CD4-positive, alpha-beta T cell treated with Interleukin-15 for 4 hours (primary cell): ENCODE measurements around the gene MCC.

ENCODE experiments used
- DNase-seq: peaks from one replicate; pipeline ENCODE4 v3.0.0-alpha.2; 2020; ENCODE audit warnings: low spot score

Gene MCC

DNA sequence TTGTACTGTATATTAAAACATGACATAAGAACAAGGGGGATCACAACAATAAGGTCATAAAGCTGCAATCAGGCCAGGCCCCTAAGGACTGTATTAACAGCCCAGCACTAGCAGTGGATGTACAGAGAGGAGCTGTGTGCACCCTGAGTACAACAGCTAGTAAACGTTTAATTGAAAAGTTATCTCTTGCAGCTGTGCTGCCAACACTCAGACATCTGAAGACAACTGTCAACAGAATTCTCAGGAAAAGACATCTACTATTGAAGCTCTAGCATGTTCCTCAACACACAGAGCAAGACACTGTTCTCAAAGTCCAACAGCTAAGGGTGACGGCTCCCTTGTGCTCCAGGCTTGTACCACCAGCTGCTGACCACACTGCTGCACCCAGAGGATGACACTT lies 312.1 kb downstream of the MCC start:
- no peak for DNase-seq

DNA sequence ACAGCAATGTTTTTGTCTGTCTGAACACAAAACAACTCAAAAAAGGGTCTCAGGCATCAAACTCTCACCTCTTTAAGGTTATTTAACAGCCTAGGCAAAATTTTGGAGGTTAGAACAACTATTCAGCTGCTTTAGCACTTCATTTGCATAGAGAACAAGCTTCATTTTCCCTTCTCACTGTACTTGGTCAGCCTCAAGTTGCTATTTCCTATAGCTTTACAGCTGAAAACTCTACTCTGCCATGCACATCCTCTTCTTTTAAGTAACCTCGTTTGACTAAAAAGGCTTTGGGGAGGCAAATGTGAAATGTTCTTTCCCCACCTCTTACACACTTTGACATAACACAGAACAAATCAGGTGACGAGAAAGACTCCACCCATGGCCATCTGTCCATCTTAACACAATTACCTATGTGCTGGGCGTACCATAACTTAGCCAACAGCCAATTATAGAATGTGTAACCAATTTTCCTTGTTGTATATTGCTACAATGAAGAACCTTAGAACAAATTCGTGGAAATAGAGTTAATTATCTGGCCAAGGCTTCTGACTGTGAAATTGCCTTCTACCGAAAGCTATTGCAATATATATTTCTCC lies 315.9 kb downstream of the MCC start:
- DNase-seq: no peak

DNA sequence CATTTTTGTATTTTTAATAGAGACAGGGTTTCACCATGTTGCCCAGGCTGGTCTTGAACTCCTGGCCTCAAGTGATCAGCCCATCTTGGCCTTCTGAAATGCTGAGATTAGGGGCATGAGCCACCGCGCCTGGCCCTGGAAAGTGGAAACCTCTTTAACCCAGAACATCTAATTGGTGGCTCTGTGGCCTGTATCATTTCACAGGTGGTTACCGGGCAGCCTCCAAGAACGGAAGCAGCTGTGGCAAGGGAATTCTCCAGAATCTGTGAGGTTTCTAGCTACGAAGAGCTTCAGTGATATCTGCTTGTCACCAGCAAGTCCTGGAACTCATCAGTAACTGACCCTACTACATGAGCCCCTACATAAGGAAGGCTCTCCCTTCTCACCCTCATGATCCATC lies 316.7 kb downstream of the MCC start:
- DNase-seq: no peak

DNA sequence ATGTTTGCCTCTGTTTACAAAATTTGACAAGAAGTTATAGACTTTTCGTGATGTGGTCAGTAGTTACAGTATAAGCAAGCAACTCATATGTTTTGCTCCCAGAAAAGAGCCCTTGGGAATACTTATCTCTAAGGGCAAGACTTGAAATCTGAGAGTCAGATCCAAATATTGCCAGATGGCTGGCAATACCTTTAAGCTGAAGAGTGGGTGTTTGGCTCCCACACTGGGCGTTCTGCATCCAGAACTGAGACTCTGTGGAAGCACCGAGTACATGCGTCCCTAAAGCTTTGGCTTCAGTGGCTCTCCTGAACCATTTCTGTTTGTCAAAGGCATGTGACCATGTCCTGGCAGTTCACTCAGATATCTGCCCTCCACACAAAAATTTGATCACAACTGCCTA lies 317.5 kb downstream of the MCC start:
- no peak for DNase-seq

DNA sequence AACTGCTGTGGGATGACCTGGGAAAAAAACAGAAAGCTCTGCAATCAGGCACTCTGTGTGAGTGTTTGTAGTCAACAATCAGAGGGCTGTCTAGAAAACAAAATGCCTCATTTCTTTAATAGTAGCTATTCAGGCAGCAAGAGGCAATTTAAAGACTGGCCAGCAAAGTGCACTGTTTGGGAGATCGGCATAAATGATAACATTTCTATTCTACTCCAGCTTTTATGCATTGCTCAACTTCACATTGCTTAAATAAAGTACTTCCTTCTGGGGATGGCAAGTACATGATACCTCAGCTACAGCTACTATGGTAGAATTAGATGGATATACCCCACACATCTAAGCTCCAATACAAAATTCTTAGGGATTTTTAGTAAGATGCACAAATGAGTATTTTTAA lies 318.5 kb downstream of the MCC start:
- no peak for DNase-seq

DNA sequence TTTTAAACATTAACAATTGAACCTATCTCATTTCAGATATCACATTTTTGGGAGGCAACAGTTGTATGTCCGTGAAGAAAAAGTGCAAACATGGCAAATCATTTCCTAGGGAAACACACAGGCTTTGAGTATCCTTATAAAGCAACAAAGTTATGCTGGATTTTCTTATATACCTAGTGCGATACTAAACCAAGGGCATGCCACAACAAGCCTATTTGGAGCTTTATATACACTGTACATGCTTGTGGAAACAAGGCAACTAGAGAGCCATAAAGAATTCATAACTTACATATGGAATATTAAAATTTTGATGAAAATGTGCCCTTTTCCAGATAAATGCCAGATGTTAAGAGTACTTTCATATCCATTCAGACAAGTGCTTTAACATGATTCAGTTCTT lies 320.3 kb downstream of the MCC start:
- no peak for DNase-seq

DNA sequence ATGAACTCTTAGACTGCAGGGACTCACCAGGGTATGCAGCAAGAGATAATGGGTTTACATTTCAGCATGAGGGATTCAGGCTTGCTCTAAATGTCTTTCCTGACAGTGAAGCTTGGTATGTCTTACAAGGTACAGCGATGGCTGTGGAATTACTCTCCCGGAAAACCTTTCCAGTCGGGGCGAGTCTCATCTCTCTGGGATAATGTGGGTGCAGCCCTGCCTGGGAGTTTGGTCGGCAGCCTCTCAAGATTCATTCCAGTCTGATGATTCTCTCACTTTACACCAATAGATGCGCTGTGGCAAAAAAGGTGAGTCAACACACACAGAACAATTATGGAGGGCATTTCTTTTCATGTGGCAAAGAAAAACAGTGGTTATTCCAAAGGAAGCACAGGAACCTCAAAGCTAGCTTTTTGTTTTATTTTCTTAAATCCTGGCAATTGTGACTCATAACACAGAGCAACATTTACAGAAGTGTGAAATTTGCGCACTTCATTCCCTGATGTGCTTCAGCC lies 321.3 kb downstream of the MCC start:
- DNase-seq: no peak

DNA sequence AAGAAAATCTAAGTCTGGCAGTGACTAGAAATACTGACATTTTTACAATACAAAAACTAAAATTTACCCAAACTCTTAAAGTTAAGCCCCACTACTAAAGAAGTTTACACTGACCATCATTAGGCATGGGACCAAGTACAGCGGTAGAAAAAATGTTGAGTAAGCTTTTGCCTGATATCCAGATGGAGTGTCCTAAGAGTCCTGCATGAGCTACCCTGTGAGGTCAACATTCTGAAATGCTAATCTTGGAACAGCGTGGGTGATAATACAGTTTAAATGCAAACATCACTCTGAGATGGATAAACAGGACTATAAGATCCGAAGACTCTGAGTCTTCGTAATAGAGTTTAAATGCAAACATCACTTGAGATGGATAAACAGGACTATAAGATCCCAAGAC lies 322.0 kb downstream of the MCC start:
- no peak for DNase-seq

DNA sequence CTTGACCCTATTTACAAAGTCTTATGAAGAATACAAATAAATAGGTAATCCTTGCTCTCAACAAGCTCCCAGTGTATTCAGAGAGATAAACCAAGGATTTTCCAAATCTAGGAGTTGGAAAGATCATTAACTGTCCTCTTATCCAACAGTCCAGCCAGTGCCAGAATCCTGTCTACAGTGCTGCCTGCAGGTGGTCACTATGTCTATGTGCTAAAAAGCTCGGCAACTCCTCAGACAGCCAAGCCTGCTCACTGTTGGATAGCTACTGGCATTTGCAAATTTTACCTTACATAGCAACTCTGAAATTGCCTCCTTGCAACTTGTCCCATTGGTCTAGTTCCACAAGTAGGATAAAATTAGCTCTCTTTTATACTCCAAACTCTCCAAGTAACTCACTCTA lies 324.2 kb downstream of the MCC start:
- DNase-seq: no peak

DNA sequence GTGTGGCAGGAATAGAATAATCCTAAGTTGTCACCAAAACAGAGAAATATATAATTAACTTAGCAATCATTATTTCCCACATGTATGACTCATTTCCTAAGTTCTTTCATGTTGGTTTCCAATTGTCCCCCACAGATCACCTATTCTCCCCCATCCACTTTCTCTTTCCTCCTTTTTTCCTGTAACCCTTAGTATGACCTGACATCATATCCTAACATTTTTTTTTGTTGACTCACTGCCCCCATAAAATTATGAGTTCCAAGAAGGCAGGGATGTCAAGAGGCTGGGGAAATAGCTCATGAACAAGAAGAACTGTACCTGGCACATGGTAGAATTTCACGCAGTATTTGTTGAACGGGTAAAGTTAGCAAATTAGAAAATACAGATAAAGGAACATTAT lies 324.9 kb downstream of the MCC start:
- DNase-seq: no peak

DNA sequence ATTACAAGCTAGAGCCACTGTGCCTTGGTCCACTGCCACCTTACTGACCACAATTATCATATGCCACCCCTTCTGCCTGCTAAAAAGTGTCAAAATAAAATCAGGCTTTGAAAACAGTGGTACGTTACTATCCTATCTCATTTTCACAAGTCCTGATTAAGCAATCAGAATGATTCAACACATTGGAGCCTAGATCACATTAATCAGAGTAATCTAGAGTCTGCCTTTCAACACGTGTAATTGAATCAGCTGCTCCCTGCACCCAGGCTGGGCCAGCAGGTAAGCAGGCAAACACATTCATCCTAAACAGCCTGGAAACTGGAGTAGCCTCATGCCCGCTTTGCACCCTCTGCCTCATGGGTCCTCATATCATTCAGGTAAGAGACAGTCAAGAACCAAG lies 325.5 kb downstream of the MCC start:
- DNase-seq: no peak

DNA sequence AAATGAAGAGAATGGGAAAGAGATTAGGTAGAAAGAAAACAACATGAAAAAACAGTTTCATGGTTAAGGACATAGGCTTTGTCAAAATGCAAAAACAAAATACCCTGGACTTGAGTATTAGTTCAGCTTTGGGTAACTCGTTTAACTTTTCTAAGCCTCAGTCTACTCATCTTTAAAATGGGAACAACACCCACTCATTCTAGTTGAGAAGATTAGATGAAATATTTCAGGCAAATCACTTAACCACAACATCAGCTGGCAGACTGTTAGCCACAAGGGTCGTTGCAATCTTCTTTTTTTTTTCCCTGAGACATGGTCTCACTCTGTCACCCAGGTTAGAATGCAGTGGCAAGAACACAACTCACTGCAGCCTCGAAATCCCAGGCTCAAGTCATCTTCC lies 326.0 kb downstream of the MCC start:
- no peak for DNase-seq

DNA sequence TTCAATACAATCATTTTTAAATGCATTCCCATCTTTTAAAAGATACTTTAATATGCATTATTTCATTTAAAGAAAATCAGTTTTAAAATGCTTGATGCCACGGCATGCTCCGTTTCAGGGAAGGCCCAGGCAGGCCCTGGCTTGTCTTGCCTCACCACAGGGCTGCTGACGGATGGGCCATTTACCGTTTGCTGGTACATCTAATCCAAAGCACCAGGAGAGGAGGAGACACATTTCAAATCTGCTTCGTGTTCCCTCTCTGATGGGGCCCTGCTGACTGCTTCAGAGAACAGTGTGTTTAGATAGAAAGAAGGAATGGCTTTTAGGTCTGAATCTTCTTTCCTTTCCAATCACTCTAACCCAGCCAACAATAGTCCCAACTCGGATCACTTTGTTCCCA lies 326.4 kb downstream of the MCC start:
- no peak for DNase-seq

DNA sequence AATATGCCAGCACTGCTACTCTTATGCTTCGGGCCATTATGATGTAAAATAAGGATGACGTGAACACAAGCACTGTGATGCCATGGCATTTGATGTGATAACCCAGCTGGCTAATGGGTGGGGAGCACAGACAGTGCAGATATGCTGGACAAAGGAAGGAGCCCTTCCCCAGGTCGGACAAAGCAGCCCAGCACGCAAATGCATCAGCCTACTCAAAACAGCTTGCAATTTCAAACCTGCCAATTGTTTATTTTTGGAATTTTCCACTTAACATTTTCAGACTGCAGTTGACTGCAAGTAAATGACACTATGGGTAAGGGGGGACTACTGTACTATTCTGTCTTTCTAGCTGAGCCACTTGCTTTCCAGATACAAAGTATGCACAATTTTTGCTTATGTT lies 330.4 kb downstream of the MCC start:
- DNase-seq: no peak

DNA sequence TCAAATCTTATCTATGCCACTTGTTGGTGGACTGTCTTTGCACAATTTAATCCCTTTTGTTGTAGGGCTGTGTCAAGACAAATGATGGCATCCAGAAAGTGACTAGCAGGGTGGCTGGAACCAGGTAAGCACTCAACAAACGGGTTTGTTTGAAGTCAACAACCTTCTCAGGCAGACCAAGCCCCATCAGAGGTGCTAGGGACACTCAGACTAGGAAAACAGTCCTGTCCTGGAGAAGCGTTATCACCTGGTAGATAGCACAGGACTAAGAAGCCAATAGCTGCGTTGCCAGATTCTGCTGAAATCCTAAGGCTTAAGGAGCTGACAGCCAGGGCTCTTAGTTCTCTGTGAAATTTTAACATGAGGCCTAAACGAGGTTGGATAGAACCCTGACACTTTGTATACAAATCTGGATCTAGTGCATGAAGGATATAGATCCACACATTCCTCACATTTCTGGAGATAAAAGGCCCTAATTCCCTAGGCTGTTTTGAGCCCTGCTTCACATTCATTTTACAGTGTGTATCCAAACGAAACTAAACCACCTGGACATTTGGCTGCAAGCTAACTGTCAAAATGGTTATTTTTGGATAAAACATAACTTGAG lies 331.9 kb downstream of the MCC start:
- no peak for DNase-seq

DNA sequence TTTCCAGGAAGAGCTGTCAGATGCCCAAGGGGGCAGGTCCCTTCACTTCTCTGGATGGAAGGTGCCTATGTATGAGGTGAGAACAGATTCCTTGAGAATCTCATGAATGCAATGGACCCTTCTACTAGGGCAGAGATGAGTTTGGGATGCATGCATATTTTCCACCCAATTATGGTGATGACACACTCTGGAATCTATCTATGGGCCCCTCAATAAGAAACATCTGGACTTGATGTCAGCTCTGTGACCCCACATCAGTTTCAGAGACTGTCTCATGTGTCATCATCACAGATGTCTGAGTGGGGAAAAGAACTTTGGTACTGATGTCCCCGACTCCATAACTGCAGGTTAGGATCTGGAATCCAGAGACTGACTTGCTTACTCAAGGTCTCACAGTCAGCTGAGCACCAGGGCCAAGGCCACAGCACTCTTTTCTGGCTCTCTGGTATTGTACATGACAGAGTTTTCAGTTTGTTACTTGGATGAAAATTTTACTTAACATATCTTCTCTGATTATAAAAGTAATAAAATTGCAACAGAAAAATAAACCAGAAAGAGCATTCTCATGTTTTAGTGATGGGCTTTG lies 334.6 kb downstream of the MCC start:
- no peak for DNase-seq

DNA sequence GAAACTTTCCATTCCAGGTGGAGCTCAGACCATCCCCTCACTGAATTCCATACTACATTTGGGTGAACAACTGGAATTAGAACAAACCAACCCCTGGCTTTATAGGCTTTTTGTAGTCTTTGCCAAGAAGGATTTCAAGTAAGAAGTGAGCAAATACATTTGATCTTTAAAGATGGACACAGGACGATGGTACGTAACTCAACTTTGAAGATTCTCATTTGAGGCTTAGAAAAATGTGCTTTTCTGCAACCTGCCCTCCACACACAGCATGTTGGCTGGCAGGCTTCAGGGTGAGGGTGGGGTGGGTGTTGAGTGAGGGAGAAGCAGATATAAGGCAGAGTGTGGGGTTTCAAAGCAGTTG lies 335.9 kb downstream of the MCC start:
- no peak for DNase-seq

DNA sequence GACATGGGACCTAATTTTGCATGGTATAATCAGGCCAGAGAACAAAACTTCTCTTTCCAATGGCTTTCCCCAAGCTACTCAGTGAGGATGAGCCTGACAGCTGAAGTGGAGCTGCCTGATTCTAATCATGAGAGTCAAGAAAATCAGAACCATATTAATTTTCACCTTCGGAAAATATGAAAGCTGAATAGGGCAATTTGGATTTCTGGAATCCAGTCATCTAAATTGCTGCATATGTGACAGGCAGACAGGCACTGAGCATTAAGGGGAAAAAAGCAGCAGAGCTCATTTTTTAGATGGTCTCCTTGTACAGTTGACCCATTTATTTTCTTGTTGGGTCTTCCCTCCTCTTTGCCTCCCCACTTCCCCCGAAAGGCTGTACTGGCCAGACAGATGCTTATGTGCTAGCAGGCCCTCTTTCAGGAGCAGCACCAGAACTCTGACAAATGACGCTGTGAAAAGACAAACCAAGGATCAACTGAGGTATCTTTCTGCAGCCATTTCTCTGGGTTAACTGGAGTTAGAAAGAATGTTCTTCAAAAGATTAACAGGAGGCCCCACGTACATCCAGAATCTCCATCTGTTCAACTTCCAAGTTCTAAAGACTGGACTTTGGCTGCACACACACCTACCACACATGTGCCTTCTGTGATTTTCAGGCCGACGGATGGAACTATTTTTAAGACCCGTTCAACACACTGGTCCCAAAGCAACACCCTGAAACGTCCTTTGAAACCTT lies 336.4 kb downstream of the MCC start:
- no peak for DNase-seq

DNA sequence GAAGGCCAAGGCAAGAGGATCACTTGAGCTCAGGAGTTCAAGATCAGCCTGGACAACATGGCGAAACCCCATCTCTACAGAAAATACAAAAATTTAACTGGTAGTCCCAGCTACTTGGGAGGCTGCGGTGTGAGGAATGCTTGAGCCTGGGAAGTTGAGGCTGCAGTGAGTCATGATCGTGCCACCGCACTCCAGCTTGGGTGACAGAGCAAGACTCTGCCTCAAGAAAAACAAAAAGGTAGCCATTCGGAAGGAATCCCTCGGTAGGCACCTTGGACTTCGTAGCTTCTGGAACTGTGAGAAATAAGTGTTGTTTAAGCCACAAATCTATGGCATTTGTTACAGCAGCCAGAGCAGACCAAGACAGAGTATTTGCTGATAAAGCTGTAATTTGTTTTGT lies 337.4 kb downstream of the MCC start:
- no peak for DNase-seq

DNA sequence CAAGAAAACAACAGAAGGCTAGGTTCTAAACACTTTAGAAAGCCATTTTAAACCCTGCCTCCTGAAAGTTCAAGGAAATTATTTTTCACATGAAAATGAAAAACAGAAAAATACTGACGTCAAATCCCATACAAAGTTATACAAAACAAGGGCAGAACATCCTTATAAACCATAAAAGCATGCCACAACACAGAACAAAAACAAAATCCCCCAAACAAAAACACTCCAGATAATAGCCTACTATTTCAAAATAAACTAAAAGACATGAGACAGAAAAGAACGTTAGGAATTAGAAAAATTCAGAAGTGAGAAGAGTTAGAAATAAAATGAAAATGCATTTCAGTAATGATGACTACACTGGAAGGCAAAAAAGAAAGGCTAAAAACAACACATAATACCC lies 338.0 kb downstream of the MCC start:
- DNase-seq: no peak

DNA sequence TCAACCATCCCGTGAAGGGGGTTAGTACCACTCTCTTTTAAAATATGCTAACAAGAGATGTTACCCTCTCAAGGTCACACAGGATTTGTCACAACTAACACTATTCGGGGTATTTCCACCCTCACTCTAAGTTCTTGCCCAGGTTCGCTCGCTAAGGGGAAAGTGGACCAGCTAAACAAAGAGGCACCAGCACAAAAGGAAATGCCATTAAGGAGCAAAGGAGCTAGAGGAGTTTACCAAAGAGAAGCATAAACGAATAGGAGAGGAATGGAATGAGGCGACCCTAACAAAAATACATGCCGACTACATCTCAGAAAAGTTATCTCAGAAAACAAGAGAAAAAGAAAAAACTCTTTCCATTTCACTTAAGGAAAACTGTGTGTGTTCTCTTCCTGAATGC lies 340.7 kb downstream of the MCC start:
- DNase-seq: no peak

DNA sequence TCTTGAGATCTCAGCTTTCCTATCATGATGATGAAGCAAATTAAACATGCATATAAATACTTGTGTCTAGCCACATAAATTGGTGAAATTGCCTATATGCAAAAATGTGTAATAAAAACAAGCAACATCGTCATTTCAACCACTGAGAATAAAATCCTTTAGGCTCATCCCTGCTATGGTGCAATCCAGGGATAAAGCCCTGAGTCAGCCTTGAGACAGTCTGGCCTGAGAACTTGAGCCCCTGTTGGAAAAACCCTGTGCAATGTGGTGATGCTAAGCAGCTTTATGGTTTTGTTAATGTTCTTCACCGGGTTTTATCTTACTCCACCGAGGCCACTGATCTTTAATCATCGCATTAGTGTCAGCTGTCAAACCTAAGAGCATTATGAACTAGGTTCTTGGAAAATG lies 341.1 kb downstream of the MCC start:
- DNase-seq: no peak

DNA sequence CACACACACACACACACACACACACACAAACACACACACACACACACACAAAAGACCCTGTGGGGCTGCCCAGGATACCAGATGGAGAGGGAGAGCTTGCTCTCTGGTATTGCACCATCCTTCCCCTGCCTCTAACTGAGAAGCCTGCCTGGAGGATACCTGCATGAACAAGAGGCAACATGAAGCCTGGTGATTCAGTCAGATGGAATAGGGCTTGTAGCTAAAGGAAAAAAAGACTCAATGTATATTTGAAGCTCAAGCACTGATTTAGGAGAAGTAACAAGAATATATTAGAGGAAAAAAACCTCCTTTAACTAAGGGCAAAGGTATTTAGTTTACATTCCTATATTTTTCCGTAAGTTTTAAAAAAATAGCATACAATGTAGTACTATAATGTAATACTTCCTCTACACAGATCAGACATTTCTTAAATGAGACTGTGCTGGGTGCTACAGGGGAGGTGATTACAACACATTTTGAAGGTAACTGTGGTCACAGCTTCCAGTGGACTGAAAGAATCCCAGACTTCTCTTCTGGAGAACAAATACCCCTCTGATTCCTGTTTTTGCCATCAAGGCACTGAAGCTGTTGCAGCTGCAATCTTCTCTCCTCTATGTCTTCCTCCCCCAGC lies 342.4 kb downstream of the MCC start:
- no peak for DNase-seq
